Activated naive CD4-positive, alpha-beta T cell treated with anti-CD3 and anti-CD28 coated beads, Interleukin-2, amount 50 U/mL, for 24 hours (primary cell): ENCODE results near the gene MUC3A.
"Not testable (repeated sequence)": the region's sequence is repeated elsewhere in the genome, so short reads cannot be mapped to it uniquely, and the experiment has no call there.

Experiments used
- H3K27ac Mint-ChIP-seq: one replicate; pipeline ENCODE4 v1.8.0; 2021; ENCODE audit warnings: mild to moderate bottlenecking, mixed read lengths
- H3K27me3 Mint-ChIP-seq: one replicate; pipeline ENCODE4 v1.8.0; 2021; ENCODE audit warnings: mixed read lengths
- H3K36me3 Mint-ChIP-seq: one replicate; pipeline ENCODE4 v1.8.0; 2021; ENCODE audit warnings: mixed read lengths
- H3K4me1 Mint-ChIP-seq: one replicate; pipeline ENCODE4 v1.8.0; 2021; ENCODE audit warnings: mixed read lengths
- H3K4me3 Mint-ChIP-seq: one replicate; pipeline ENCODE4 v1.8.0; 2021; ENCODE audit warnings: mild to moderate bottlenecking, mixed read lengths
- H3K9me3 Mint-ChIP-seq: one replicate; pipeline ENCODE4 v1.8.0; 2021; ENCODE audit warnings: mixed read lengths

The MUC3A gene

GRCh38 chr7:100949227-100949932 is at the start of gene MUC3A:
Gene MUC3A (plus strand): TSS chr7:100949534. CDS start chr7:100949625, 91 bp downstream.
- no peak within 1 kb of the TSS for H3K27ac Mint-ChIP-seq

GRCh38 chr7:100900978-100901377 is 48.4 kb upstream of the MUC3A start:
- Mint-ChIP-seq H3K4me1 (peaks cover 5% of the 10 kb centered on the region), H3K9me3 (no peaks in the 10 kb centered on the region), H3K36me3 (no peaks in the 10 kb centered on the region), H3K27me3 (peaks cover 21% of the 10 kb centered on the region), H3K27ac (no peak overlapping the region), H3K4me3 (no peak overlapping the region)

More at GRCh38 chr7:100949227-100949932, at the start of gene MUC3A:
- Mint-ChIP-seq H3K36me3 (peaks cover 2% of the 10 kb centered on the region), H3K9me3 (no peaks in the 10 kb centered on the region), H3K4me1 (no peaks in the 10 kb centered on the region), H3K4me3 (no peak within 1 kb of the TSS), H3K27me3 (peaks cover 14% of the 10 kb centered on the region)

GRCh38 chr7:100901921-100902332 is 47.4 kb upstream of the MUC3A start:
- no peaks in the 10 kb centered on the region for H3K4me1 Mint-ChIP-seq
- H3K36me3 Mint-ChIP-seq = no peaks in the 10 kb centered on the region
- H3K27me3 Mint-ChIP-seq = peaks cover 16% of the 10 kb centered on the region
- no peak overlapping the region for H3K27ac Mint-ChIP-seq
- H3K9me3 Mint-ChIP-seq = no peaks in the 10 kb centered on the region
- no peak overlapping the region for H3K4me3 Mint-ChIP-seq

GRCh38 chr7:100902638-100903037 is 46.7 kb upstream of the MUC3A start:
- Mint-ChIP-seq H3K36me3 (no peaks in the 10 kb centered on the region), H3K4me3 (no peak overlapping the region), H3K27me3 (peaks cover 14% of the 10 kb centered on the region), H3K4me1 (no peaks in the 10 kb centered on the region), H3K9me3 (no peaks in the 10 kb centered on the region), H3K27ac (no peak overlapping the region)

DNA sequence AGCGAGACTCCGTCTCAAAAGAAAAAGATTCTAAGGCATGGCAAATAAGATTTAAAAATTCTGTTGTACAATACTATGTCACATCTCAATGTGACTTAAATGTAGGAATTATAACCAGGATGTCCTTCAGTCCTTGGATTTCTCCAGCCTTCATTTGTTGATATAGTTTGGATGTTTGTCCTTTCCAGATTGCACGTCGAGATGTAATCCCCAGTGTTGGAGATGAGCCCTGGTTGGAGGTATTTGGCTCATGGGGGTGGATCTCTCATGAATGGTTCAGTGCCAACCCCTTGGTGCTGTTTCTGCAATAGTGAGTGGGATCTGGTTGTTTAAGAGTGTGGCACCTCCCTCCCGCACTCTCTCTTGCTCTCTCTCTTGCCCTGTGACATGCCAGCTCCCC is 40.8 kb upstream of the MUC3A start:
- Mint-ChIP-seq H3K9me3 (no peaks in the 10 kb centered on the region), H3K27me3 (peaks cover 7% of the 10 kb centered on the region), H3K36me3 (peaks cover 3% of the 10 kb centered on the region), H3K27ac (no peak overlapping the region), H3K4me3 (no peak overlapping the region), H3K4me1 (no peaks in the 10 kb centered on the region)

DNA sequence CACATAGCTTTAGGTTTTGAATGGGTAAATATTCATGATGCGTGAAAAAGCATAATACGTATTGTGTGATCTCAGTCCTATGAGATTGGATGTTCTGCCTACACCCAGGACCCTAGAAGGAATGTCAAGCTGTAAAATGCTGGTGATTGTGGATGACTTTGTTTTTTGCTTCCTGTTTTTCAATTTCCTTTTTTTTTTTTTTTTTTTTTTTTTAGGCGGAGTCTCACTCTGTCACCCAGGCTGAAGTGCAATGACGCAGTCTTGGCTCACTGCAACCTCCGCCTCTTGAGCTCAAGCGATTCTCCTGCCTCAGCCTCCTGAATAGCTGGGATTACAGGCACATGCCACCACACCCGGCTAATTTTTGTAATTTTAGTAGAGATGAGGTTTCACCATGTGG is 38.9 kb upstream of the MUC3A start:
- H3K9me3 Mint-ChIP-seq, H3K4me3 Mint-ChIP-seq, H3K27ac Mint-ChIP-seq, H3K4me1 Mint-ChIP-seq, H3K36me3 Mint-ChIP-seq, H3K27me3 Mint-ChIP-seq: not testable (repeated sequence)

- Mint-ChIP-seq H3K4me1 (no peaks in the 10 kb centered on the region), H3K27me3 (peaks cover 7% of the 10 kb centered on the region), H3K4me3 (no peak overlapping the region), H3K27ac (no peak overlapping the region), H3K9me3 (no peaks in the 10 kb centered on the region), H3K36me3 (peaks cover 3% of the 10 kb centered on the region)
These were observed 37.9 kb upstream of the MUC3A start for GRCh38 chr7:100911484-100911883.

DNA sequence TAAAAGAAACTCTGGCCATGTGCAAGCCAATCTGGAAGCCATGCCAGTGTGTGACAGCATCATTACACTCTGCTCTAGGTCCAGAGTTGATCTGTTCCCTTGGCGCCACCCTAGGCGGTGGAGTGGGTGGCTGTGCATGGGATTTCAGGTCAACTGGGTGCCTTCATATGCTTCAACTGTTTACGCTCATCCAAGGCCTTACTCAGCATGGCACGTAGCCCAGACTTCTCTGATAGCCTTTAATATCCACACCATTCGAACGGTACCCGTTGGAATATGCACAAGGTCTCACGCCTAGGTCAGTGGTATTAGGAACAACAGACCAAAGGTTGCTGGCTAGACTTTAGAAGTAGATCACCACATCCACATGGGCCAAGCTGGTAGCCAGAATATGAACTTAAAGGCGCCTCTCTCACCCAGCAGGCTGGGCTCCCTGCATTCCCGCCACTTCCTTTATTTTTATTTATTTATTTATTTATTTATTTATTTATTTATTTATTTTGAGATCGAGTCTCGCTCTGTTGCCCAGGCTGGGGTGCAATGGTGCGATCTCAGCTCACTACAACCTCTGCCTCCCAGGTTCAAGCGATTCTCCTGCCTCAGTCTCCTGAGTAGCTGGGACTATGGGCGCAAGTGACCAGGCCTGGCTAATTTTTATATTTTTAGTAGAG is 35.0 kb upstream of the MUC3A start:
- Mint-ChIP-seq H3K4me1 (no peaks in the 10 kb centered on the region), H3K27me3 (peaks cover 4% of the 10 kb centered on the region), H3K4me3 (no peak overlapping the region), H3K9me3 (no peaks in the 10 kb centered on the region), H3K27ac (no peak overlapping the region), H3K36me3 (no peaks in the 10 kb centered on the region)

DNA sequence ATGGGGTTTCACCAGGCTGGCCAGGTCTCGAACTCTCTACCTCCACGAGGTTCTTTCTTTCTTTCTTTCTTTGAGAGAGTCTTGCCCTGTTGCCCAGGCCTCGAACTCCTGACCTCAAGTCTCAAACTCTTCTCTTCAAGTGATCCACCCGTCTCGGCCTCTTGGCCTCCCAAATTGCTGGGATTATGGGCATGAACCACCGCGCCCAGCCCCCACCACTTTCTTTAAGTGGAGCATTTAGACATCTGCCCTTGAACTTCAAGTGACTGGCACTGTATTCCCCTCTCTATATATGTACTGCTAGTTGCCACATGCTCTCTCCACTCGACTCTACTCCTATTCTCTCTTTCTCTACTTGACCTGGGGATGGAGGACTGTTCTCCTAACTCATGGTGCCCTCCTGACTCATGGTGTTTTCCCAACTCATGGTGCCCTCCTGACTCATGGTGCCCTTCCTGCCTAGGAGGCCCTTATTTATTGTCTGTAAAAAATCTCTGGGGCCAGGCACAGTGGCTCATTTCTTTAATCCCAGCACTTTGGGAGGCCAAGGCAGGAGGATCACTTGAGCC is 34.4 kb upstream of the MUC3A start:
- Mint-ChIP-seq H3K36me3 (no peaks in the 10 kb centered on the region), H3K4me3 (no peak overlapping the region), H3K9me3 (no peaks in the 10 kb centered on the region), H3K4me1 (no peaks in the 10 kb centered on the region), H3K27ac (no peak overlapping the region), H3K27me3 (peaks cover 4% of the 10 kb centered on the region)

GRCh38 chr7:100919335-100919734 is 30.0 kb upstream of the MUC3A start:
- H3K9me3 Mint-ChIP-seq, H3K27ac Mint-ChIP-seq, H3K4me1 Mint-ChIP-seq, H3K27me3 Mint-ChIP-seq, H3K36me3 Mint-ChIP-seq, H3K4me3 Mint-ChIP-seq: not testable (repeated sequence)

GRCh38 chr7:100919779-100920437 is 29.4 kb upstream of the MUC3A start:
- not testable (repeated sequence) for H3K4me3 Mint-ChIP-seq, H3K27ac Mint-ChIP-seq, H3K9me3 Mint-ChIP-seq, H3K36me3 Mint-ChIP-seq, H3K27me3 Mint-ChIP-seq, H3K4me1 Mint-ChIP-seq

GRCh38 chr7:100921039-100921438 is 28.3 kb upstream of the MUC3A start:
- H3K9me3 Mint-ChIP-seq = no peaks in the 10 kb centered on the region
- H3K4me3 Mint-ChIP-seq = no peak overlapping the region
- H3K36me3 Mint-ChIP-seq = no peaks in the 10 kb centered on the region
- H3K27me3 Mint-ChIP-seq = peaks cover 6% of the 10 kb centered on the region
- no peak overlapping the region for H3K27ac Mint-ChIP-seq
- H3K4me1 Mint-ChIP-seq = no peaks in the 10 kb centered on the region

DNA sequence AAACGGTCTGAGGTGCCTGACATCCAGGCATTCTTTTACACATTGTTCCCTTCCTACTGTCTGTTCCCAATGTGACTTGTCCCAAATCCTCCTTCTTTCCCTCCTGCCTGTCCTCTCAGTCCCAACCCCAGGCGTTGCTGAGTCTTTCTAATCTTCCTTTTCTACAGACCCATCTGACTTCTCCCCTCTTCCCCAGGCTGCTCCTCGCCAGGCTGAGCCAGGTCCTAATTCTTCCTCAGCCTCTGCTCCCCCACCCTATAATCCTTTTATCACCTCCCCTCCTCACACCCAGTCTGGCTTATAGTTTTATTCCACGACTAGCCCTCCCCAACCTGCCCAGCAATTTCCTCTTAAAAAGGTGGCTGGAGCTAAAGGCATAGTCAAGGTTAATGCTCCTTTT is 25.7 kb upstream of the MUC3A start:
- H3K4me1 Mint-ChIP-seq, H3K27me3 Mint-ChIP-seq, H3K36me3 Mint-ChIP-seq, H3K27ac Mint-ChIP-seq, H3K9me3 Mint-ChIP-seq, H3K4me3 Mint-ChIP-seq: not testable (repeated sequence)

DNA sequence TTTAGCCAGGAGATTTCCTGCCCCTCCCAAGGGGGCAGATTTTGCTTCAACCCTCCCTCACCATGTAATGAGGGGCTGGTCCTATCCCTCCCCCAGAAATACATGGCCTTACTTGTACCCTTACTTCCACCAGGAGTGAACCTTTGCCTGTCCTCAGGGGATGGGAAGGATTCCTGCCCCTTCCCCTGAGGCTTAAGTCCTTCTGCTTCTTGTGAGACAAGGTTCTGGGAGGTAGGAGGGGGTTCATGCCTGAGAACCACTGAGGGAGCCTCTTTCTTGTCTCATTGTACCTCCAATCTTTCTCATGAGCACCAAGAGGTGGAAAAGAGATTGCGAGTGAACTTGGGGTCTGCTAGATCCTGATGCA is 19.5 kb upstream of the MUC3A start:
- H3K27ac Mint-ChIP-seq = no peak overlapping the region
- H3K9me3 Mint-ChIP-seq = no peaks in the 10 kb centered on the region
- H3K27me3 Mint-ChIP-seq = peaks cover 10% of the 10 kb centered on the region
- H3K4me3 Mint-ChIP-seq = no peak overlapping the region
- H3K4me1 Mint-ChIP-seq = no peaks in the 10 kb centered on the region
- H3K36me3 Mint-ChIP-seq = peaks cover 4% of the 10 kb centered on the region

DNA sequence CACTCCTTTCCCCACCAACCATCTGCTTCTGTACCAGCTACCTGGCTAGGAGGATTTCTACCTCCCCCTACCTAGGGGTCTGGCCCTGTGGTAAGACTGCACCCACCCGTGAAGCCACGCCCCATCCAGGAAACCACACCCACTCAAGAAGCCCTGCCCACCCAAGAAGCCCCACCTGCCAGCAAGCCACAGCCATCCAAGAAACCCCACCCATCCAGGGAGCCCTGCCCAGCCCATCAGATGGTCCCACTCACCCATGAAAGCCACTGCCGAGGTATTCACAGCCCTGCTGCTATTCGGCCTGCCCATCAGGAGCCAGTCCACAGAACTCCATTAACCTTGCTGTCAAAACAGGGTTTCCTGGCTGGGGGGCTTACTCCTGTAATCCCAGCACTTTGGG is 15.6 kb upstream of the MUC3A start:
- H3K4me3 Mint-ChIP-seq = no peak overlapping the region
- H3K27me3 Mint-ChIP-seq = peaks cover 12% of the 10 kb centered on the region
- peaks cover 4% of the 10 kb centered on the region for H3K36me3 Mint-ChIP-seq
- no peaks in the 10 kb centered on the region for H3K9me3 Mint-ChIP-seq
- H3K27ac Mint-ChIP-seq = no peak overlapping the region
- H3K4me1 Mint-ChIP-seq = no peaks in the 10 kb centered on the region

DNA sequence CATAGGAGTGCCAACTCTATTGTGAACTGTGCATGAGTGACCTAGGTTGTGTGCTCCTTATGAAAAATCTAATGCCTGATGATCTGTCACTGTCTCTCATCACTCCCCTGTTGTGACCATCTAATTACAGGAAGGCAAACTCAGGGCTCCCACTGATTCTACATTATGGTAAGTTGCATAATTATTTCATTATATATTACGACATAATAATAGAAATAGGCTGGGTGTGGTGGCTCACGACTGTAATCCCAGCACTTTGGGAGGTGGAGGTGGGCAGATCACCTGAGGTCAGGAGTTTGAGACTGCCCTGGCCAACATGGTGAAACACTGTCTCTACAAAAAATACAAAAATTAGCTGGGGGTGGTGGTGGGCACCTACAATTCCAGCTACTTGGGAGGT is 14.0 kb upstream of the MUC3A start:
- H3K27me3 Mint-ChIP-seq = peaks cover 11% of the 10 kb centered on the region
- not testable (repeated sequence) for H3K4me1 Mint-ChIP-seq, H3K36me3 Mint-ChIP-seq, H3K4me3 Mint-ChIP-seq, H3K27ac Mint-ChIP-seq, H3K9me3 Mint-ChIP-seq
